GM19193 (cell line): ENCODE data around the gene ONECUT2.

Source experiments
- POLR2A ChIP-seq: IDR thresholded peaks from 4 replicates; pipeline ENCODE4 v1.6.1; 2011; ENCODE audit not compliant: insufficient read depth, insufficient read length; ENCODE audit errors: extremely low read depth

Gene ONECUT2

GRCh38 chr18:57439609-57439968 lies 4.4 kb downstream of the ONECUT2 start:
- TF ChIP-seq POLR2A, result no peak

GRCh38 chr18:57439985-57440330 lies 4.8 kb downstream of the ONECUT2 start:
- no peak for TF ChIP-seq POLR2A

- no peak for TF ChIP-seq POLR2A
Observed at GRCh38 chr18:57440331-57441070, 5.3 kb downstream of the ONECUT2 start.

- TF ChIP-seq POLR2A, result no peak
Observed at GRCh38 chr18:57441071-57441794, 6.1 kb downstream of the ONECUT2 start.

- TF ChIP-seq POLR2A, result no peak
Observed at GRCh38 chr18:57443247-57443646, 8.1 kb downstream of the ONECUT2 start.

DNA sequence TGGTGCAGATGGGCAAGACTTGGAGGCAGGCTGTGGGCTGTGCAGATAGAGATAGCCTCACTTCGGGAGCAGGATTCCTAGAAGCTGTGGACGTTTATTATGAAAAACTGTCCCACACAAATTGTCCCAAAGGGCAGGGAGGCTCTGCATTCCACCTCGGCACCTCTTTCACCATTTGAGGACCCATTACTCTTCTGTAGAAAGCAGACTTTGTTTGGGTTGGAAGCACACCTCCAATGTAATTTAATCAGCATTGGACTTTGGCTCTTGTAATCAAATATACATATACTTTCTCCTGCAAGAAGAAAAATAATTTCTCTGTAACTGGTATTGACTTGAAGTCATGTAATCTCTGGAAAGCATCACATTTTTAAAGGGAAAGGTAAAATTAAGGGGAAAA lies 8.5 kb downstream of the ONECUT2 start:
- no peak for TF ChIP-seq POLR2A

GRCh38 chr18:57444301-57444759 lies 9.2 kb downstream of the ONECUT2 start:
- no peak for TF ChIP-seq POLR2A

DNA sequence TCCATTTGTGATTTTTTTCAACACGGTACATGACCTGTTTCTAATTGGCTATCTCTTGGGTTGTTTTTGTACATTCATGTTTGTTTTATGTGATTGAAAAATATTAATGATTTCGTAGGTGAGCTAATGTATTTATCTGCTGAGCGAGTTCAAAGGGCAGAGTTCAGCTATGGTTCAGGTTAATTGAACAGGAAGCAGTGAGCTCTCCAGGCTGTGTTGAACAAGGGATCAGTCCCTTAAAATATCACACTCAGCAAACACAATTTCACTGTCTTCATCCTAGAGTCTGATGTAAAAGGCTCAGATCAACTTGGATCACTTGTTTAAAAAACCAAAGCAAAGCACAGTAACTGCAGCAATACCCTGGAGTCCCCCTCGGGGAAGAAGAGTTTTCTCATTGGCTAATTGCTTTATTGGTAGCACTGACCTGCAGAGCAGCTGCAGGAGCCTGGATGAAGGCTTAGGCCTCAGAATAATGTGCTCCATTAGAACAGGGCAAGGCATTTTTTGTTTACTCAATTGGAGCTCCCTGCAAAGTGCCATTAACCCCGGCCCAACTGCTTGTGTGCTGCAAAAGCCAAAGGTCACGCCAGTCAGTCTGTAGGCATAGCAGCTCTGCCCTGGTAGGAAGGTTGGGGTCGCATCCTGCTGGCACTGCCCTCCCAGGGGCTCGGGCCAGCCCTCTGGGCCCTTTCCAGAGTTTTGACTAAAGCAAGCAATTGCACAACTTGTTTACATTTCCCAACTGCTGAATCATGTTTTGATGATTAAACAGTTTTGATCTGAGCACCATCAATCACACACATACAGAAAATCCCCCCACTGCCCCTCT lies 10.5 kb downstream of the ONECUT2 start:
- TF ChIP-seq POLR2A, result no peak

DNA sequence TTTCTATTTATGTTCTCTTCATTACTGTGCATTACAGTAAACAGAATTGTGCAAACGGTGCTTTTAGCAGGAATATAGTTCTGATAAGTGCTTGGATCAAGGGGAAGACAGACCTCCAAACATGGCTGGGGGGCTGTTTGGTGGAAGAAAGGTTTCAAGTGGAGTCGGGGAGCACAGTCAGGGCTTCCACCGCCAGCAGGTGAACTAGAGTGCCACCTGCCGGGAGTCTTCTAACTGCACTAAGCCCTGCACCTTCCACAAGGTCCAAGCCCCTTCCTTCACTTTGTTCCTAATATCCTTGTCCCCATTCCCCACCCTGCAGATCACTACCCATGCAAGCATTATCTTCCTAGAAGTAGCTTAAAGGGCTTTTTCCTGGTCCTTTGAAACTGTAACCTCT lies 11.1 kb downstream of the ONECUT2 start:
- no peak for TF ChIP-seq POLR2A

DNA sequence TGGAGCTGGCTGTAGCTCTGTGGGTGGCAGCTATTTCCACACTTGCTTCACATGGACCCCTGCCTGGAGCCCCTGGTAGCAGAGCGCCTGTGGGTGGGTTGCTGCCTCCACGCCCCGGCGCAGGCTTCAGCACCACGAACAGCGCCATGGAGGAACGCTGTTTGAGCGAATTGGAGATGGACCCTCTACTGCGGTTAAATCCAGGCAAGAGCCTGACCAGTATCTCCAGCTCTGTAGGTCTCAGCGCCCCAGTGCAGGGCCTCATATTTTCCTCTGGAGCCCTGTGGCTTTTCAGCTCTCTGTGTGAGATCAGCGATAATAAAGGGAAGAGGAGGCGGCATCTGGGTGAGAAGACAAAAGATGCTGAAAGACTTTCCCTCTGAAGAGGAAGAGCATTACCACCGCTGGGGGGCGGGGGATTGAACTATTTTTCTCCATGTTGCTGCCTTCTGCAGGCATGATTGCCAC lies 12.0 kb downstream of the ONECUT2 start:
- no peak for TF ChIP-seq POLR2A

DNA sequence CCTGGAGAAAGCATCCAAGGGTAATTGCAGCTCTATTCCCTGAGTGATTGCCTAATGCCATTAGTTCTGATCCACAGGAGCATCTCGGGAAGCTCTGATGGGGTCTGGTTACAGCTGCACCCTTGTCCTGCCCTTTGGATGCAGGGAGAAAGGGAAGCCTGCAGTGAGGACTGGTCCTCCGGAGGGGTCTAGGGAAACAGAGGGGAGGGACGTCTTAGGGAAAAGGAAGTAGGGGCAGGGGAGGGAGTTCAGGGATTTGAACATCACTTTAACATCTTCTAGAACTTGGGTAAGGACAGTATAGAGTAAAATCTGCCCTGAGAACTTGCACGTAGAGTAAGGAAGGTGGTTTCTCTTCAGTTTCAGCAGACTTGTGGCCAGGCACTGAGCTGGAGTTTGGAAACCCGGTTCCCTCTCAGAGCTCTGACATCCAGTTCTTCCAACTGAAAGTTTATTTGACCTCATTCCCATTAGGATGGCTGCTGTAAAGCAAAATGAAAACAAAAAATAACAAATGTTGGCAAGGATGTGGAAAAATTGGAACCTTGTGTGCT lies 20.5 kb downstream of the ONECUT2 start:
- no peak for TF ChIP-seq POLR2A

DNA sequence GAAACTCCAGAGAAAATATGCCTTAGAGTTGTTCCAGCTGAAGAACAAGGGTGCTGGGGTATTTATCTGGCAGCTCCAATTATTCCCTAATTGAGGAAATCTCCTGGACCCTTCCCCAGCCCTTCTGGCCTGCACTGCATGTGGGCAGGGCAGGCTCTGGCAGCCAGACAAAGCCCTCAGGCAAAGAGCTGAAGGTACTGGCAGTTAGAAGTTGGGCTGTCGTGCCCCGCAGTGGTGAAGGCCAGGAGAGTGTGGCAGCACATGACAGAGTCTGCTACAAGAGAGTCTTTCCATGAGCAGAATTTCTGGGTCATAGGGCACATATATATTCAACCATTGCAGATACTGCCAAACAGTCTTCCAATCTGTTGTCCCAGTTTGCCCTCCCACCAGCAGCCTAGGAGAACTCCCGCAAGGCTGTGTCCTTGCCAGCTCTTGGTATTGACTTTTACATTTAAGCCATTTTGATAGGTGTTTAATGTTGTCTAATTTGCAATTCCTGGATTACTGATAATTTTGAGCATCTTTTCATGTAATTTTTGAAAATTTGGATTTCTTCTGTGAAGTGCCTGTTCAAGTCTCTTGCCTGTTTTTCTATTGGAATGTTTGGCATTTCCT lies 26.6 kb downstream of the ONECUT2 start:
- no peak for TF ChIP-seq POLR2A

GRCh38 chr18:57466307-57466706 lies 31.1 kb downstream of the ONECUT2 start:
- no peak for TF ChIP-seq POLR2A

GRCh38 chr18:57466745-57467409 lies 31.7 kb downstream of the ONECUT2 start:
- no peak for TF ChIP-seq POLR2A
